Left kidney (tissue), 2 donors: ENCODE data around the gene MOCOS. TPM values are rescaled to one million over a fixed set of nuclear protein-coding genes. Genes with fewer than 3 reads are reported as not detected.

Experiments
- DNase-seq: peaks from one replicate; pipeline ENCODE4 v3.0.0-alpha.2; 2013
- polyA plus RNA-seq: library from polyadenylated mRNA; unstranded; fragments of 120-200 nt; gene quantifications from one replicate; pipeline ENCODE4 v1.2.1, GENCODE V29; 2013; ENCODE audit not compliant: insufficient read length

MOCOS gene
- polyA plus RNA-seq, 1 donor: 1.2 TPM

DNA sequence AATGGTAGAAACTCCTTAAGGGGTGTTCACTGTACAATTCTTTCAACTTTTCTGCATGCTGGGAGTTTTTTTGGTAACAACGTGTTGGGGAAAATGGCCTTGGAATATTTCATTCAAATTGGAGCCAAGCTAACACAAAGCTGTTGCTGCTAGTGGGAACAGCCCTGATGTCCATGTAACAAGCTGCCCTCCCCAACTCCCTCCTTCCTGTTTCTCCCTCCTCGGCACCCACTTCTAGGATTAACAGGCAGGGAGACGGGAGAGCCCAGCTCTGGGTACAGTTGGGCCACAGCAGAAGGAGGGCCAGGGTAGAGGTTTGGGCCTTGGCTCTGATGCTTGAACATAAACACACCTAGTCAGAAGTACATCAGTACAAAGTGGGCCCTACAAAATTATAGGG, 9.4 kb upstream of the MOCOS start:
- no peak for DNase-seq

GRCh38 chr18:36179562-36180355, 7.5 kb upstream of the MOCOS start:
- peak; percentile 7 for DNase-seq

DNA sequence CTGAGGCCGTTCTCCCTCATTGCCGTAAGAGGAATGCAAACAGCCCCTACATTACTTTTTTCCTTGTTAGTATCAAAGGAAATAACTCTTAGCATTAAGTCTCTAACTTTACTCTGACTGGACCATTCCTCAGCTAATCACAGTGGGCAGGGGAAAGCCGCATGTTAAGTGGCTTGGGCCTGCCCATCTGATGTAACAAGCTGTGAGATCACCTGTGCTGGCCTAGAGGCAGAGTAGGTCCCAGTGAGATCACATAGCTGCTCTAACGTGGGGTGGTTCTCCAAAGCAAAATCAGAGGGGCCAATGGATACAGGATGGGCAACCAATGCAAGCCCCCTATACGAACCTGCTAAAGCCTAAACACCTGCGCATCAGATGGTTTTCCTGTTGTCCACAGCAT, 5.9 kb upstream of the MOCOS start:
- DNase-seq: no peak

- DNase-seq: no peak
Measured at GRCh38 chr18:36181898-36182506, 5.3 kb upstream of the MOCOS start.

- DNase-seq: no peak
Measured at GRCh38 chr18:36183033-36183432, 4.3 kb upstream of the MOCOS start.

GRCh38 chr18:36183987-36184386, 3.3 kb upstream of the MOCOS start:
- DNase-seq: no peak

- DNase-seq: no peak
Measured at GRCh38 chr18:36185157-36185556, 2.1 kb upstream of the MOCOS start.

DNA sequence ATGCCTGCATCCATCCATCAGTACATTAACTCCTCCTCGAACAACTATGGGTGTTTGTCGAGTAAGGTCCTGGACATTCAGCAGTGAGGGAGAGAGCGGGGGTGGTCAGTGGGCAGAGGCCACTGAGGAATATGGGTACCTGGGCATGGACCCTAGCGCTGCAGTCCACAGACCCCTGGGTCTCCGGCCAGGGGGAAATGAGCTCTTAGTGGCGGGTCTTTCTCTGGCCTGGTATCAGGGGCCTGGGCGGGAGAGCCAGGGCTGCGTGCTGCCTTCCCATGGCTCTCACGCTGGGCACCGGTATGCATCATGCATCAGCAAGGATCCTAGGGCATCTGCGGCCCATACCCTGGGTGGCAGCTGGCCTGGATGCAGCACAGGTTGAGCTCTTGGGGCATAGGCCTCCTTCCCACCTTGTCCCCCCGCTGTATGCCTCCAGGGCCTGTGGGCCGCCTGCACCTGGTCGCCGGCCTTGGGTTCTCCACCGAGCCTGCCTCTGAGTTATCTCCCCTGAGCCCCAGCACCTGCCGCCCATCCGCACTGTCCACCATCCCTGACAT, 1.3 kb upstream of the MOCOS start:
- DNase-seq: no peak

- peak; percentile 10 for DNase-seq
Measured at GRCh38 chr18:36186461-36187192, 670 bp upstream of the MOCOS start.

DNA sequence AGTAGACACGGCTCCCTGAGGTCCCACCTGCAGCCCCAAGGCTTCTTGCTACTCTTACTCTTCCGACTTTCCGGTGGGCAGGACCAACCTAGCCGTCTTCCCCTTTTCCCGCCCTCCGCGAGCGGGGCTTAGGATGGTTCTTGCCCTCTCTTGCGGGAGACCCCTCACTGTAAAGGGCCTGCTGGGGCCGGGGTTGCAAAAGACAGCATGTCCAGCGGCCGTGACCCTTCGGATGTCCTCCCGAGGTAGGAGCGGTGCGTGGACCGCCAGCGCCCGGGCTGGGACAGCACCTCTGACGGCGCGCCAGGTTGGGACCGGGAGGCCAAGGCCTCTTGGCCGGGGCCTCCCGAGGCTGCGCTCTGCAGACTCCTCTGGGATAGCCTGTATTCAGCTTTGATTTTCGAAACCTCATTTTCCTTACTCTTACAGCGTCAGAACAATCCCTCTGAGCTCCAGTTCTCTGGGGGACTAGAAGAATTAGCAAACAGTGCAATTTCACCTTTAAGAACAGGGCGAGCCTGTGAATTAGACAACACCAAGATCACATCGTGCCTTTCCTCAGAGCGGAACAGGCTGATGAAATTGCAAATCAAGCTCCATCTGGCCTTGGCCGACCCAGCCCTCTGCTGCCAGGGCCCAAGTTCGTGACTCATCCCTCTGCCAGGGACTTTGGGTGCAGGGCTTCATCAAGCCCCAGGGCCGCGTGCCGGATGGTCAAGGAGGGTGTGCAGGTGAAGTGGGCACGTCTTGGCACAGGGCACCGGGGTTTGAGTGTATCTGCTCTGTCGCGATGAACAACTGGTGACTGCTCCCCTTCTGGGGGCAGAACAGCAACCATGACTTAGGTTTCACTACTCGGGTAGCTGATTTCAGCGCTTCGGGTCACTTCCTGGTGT, 777 bp downstream of the MOCOS start:
- DNase-seq: no peak

GRCh38 chr18:36188916-36189315, 1.6 kb downstream of the MOCOS start:
- DNase-seq: no peak

DNA sequence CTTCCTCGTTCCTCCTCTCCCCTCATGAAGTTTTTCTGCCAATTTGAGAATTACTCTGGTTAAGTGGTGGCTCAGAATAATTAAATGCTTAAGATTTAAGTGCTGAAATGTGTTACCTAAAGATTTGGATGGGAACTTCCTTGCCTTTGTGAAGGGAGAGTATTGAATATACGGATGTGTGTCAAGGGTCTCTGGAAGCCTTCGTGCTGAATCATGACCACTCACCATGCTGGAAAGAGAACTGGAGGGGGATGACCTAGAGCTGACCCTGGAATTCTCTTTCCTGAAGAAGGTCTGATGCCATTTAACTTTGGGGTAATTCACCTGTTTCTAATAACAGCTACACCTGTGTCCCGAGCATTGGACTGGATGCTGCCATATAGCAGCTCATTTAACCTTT, 2.2 kb downstream of the MOCOS start:
- DNase-seq: no peak

DNA sequence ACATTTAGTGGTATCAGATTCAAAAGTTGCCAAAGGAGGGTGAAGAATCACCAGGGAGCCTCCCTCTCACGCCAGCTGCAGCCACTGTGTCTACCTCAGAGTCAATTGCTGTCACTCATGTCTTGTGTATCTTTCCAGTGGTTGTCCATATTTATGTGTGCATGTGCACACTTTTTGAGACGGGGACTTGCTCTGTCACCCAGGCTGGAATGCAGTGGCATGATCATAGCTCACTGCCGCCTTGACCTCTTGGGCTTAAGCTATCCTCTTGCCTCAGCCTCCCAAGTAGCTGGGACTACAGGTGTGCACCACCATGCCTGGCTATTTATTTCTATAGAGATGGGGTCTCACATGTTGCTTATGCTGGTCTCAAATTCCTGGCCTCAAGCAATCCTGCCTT, 4.0 kb downstream of the MOCOS start:
- DNase-seq: no peak

- DNase-seq: no peak
Measured at GRCh38 chr18:36191711-36192110, 4.4 kb downstream of the MOCOS start.

GRCh38 chr18:36194600-36195315, 7.5 kb downstream of the MOCOS start:
- DNase-seq: no peak

DNA sequence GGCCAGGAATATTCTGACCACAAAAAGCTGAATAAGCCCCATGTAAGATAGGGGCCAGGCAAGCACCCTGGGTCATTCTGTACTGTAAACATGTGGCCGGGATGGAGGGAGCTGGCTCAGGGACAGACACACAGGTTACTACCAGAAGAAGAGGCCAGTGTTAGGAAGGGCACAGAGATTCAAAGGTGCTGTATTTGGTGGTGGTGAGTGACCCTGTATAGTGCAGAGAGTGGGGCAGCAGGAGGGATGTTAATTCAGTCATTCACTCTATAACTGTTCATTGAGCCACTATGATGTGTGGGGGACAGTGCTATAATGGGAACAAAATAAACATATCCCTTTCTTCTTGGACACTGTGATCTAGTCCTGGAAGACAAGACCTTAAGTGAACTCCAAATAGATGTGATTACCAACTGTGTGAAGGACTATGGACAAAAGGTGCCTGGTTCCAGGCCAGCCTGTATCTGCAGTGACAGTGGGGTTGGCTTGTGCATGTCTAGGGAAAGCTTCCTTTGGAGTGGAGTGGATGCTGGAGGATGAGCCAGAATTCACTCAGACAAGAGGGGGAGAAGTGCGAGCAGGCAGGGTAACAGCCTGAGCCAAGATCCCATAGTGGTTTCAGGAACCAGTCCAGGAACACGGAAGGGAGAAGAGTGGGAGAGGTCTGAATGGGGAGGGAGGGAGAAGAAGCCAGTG, 8.3 kb downstream of the MOCOS start:
- no peak for DNase-seq

GRCh38 chr18:36196238-36196995, 9.1 kb downstream of the MOCOS start:
- DNase-seq: no peak

- DNase-seq: no peak
Measured at GRCh38 chr18:36197511-36198166, 10.3 kb downstream of the MOCOS start.

GRCh38 chr18:36199691-36200295, 12.5 kb downstream of the MOCOS start:
- DNase-seq: no peak
